RWPE1 (cell line): Measurements from ENCODE around the gene RUNX3.

ENCODE experiments used
- CTCF ChIA-PET: fragments of 350-600 bp; sonication (Branson Sonifier 250); formaldehyde crosslinking; extraction: SDS; loops from one replicate; lab custom pipeline; 2021; lab: Yijun Ruan, JAX
- POLR2A ChIA-PET: fragments of 400-600 bp; formaldehyde crosslinking; extraction: SDS; loops from one replicate; lab custom pipeline; 2020; ENCODE audit warnings: antibody characterized with exemption; ENCODE audit not compliant: low non-redundant PET; lab: Yijun Ruan, JAX
- DNase-seq: peaks from one replicate; pipeline ENCODE4 v3.0.0; 2012; ENCODE audit warnings: low spot score
- H3K27ac ChIP-seq: fragments of 450-650 bp; 2 replicates; pipeline ENCODE4 v1.5.1; 2017
- CTCF ChIP-seq: fragments of 450-650 bp; conservative IDR thresholded peaks from 2 replicates; pipeline ENCODE4 v1.5.1; 2017; ENCODE audit warnings: low read depth, mild to moderate bottlenecking

RUNX3 gene

GRCh38 chr1:24967962-24968361 is 37.9 kb upstream of the RUNX3 start:
- no peak for DNase-seq
- TF ChIP-seq CTCF, result no peak
- H3K27ac ChIP-seq, result no peak overlapping the region
- CTCF ChIA-PET, result interaction anchor here (0.6 kb wide), 1 partner anchor 344 kb away, joined by 9 read pairs; no protein-coding TSS in a partner anchor
- POLR2A ChIA-PET, result no interaction called here

- POLR2A ChIA-PET, result no interaction called here
- CTCF ChIA-PET, result interaction anchor here (0.6 kb wide), 1 partner anchor 344 kb away, joined by 9 read pairs; no protein-coding TSS in a partner anchor
- H3K27ac ChIP-seq, result no peak overlapping the region
- no peak for TF ChIP-seq CTCF
- DNase-seq, result no peak
Measured at GRCh38 chr1:24967555-24967954, 37.5 kb upstream of the RUNX3 start.

DNA sequence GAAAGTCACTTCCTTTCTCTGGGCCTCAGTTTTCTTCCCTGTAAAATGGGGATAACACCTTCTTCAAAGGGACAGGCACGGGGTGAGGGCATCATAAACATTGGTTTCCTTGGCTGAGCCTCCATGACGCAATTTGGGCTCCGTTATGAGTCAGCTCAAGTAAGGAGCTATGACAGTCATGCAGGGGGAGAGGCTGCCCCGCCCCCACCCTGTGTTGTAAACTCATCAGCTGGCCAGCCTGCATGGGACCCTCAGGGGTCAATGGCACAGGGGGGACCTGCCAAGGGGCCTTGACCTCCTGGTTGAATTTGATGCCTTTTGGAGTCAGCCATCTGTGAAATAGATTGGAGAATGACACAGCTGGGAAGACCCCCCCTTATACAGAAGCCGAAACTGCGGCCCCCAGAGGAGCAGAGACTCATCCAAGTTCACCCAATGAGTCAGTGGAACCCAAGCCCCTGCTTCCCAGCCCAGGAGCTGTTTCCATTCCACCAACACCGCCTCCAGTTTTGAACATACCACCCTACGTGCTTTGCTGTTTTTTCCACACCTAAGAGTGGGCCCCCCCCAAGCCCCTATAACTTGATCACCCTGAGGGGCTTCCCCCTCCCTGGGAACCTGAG is 36.8 kb upstream of the RUNX3 start:
- no peak for TF ChIP-seq CTCF
- CTCF ChIA-PET, result interaction anchor here (0.6 kb wide), 1 partner anchor 1738 kb away, joined by 3 read pairs; no protein-coding TSS in a partner anchor
- peak; percentile 69 for DNase-seq
- no peak overlapping the region for H3K27ac ChIP-seq
- POLR2A ChIA-PET, result no interaction called here

DNA sequence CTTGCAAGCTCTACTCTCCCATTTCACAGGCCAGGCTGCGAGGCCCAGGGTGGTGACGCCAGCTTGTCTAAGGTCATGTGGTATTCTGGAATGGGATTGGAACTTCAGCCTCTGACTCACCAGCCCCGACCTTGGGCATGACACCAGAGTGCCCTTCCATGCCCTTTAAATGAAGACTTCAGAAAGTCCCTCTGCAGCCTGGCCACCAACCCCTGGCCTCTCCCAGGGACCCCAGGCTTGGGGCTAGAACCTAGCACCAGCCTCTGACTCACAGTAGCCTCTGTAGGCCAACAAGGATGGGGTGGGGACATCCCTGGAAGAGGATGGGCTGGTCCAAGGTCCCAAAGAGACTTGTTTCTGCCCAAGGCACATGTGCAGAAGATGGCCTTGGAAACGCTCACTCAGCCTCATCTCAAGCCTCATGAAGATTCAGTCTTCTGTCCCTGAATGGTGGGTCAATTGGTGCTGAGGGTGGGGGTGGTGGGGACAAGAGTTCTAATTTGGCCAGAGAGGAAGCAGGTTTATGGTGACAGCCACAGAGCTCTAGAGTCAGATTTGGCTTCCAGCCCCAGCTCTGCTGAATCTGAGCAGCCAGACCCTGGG is 36.1 kb upstream of the RUNX3 start:
- no peak overlapping the region for H3K27ac ChIP-seq
- DNase-seq, result no peak
- ChIA-PET CTCF (interaction anchor here (0.6 kb wide), 1 partner anchor 1738 kb away, joined by 3 read pairs; no protein-coding TSS in a partner anchor), POLR2A (no interaction called here)
- TF ChIP-seq CTCF, result no peak

DNA sequence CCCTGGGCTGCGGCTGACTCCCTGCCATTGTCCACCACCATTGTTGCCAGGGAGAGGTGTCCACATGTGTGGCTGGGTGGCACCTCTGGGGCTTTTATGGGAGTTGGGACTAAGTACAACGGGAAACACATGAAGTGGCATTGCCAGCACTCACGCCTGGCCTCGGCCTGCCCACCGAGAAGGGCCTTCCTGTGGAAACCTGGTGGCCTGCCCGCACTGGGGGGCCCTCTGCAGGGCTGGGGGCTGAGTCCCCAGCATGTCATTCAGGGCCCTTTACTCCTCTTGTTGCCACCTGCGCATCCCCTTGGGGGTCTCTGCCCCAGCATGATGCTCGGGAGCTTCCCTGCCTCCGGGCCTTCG is 35.5 kb upstream of the RUNX3 start:
- ChIA-PET POLR2A (no interaction called here), CTCF (no interaction called here)
- no peak overlapping the region for H3K27ac ChIP-seq

More for the DNA sequence above, 35.5 kb upstream of the RUNX3 start:
- DNase-seq, result no peak
- no peak for TF ChIP-seq CTCF
